GM21786 (cell line): ENCODE measurements around the gene GUCY1A1.

Experiments used
- ATAC-seq: cut with Tn5 transposase; IDR thresholded peaks from one replicate; pipeline ENCODE4 v1.9.1; 2021; ENCODE audit not compliant: unreplicated experiment

The GUCY1A1 gene

DNA sequence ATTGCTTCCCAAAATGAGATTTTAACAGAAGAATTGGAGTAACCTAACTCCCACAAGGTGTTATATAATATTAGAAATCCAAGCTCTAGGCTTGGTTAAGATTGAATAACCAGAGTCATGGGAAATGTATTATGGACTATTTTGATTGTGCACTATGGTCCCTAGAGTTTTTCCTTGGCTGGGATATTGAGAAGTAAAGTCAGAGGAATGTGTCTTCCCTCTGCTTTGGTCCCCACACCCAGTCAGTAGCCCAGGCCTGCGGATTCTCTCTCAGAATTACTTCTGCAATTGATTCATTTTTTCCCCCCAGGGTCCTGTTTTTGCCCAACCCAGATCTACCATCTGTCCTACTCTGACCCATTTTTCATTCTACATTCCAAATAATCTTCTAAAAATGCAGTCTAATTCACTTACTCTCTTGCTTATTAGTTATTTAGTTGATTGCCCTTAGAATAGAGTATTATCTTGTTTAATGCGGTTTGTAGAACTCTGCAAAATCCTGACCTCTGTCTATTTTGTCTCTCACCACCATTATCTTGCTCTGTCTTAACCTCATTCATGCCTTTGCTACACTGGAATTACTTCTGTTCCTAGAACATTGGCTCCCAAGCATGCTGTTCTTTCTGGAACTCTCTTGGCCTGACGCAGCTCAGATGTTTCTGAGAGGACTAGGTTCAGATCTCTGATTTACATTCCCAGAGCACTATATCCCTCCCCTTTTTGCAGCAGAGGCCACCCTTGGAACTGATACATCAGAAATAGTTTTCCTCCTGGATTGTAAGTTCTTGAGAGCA is 23.6 kb downstream of the GUCY1A1 start:
- no peak for ATAC-seq

DNA sequence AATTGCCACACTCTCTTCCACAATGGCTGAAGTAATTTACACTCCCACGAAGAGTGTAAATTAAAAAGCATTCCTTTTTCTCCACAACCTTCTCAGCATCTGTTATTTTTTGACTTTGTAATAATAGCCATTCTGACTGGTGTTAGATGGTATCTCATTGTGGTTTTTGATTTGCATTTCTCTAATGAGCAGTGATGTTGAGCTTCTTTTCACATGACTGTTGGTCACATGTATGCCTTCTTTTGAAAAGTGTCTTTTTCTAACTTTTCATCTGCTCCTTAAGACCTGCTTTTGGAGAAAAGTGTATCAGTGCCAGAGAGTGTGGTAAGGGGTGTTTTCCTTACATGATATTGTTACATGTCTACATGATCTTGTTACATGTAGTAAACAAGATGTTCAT is 25.7 kb downstream of the GUCY1A1 start:
- ATAC-seq = no peak

DNA sequence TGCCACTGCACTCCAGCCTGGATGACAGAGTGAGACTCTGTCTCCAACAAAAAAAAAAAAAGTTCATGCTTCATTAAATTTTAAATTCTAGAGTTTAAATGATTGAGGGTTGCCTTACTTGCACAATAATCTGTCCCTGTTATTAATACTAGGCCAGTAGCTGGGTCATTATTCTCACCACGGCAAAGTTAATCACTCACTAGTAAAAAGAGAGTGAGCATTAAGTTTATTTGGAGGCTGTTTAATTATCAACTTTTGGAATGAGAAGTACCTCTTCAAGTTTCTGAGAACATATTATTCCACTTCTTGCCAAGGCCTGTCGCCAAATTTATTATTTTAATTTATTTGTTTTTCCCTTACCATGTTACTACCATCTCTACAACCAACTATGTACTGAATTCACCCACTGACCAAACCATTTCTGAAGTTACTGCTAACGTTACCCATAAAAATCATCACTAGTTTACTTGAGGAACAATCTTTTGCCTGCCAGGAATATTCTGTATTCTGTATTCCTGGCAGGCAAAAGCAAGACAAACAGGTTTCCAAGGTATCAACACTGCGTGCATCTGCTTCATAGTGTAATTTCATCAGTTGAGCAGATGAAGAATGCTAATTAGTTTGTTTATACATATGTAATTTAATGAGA is 26.5 kb downstream of the GUCY1A1 start:
- no peak for ATAC-seq

DNA sequence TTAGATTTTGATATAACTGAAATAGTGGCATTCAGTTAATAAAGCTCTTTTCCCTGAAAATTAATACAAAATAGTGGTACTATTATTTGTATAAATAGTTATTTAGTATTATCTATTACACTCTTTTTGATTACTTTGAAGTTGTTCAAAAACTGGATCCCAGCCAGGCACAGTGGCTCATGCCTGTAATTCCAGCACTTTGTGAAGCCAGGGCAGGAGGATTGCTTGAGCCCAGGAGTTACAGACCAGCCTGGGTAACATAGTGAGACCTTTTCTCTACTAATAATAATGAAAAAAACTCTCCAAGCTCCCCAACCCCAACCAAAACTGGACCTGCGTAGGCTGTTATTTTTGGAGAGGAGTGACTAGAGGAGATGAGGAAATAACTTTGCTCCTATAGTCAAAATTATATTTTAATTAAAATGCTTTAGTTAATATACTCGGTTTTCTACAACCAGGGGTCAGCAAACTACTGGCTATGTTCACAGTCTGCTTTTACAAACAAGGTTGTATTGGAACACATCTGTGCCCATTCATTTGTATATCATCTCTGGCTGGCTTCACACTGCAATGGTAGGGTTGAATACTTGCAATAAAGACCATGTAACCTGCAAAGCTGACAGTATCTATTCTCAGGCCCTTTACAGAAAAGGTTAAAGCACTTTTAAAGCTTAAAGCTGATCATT is 27.6 kb downstream of the GUCY1A1 start:
- no peak for ATAC-seq

DNA sequence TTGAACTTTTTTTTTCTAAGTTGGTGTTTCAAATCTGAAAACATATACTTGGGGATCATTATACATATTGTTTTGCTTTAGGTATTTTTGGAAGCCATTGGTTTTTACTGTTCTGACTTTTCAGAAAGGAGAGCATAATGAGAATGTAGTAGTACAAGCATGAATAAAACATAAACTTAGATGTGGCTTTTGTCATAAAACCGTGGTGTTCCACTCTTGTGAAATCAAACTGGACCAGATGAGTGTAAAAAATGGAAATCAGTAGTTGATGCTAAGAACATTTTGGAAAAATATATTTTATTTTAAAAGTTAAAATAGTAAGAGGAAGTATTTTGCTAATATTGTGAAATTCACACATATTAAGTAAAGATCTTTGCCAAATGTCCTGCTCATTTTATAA is 29.6 kb downstream of the GUCY1A1 start:
- no peak for ATAC-seq

DNA sequence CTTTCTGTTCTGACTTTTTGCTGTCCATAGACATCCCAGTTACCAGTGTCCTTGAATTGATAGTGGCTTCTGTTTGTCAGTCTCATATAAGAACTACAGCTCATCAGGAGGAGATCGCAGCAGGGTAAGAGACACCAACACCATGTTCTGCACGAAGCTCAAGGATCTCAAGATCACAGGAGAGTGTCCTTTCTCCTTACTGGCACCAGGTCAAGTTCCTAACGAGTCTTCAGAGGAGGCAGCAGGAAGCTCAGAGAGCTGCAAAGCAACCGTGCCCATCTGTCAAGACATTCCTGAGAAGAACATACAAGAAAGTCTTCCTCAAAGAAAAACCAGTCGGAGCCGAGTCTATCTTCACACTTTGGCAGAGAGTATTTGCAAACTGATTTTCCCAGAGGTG is 30.1 kb downstream of the GUCY1A1 start:
- ATAC-seq = no peak

DNA sequence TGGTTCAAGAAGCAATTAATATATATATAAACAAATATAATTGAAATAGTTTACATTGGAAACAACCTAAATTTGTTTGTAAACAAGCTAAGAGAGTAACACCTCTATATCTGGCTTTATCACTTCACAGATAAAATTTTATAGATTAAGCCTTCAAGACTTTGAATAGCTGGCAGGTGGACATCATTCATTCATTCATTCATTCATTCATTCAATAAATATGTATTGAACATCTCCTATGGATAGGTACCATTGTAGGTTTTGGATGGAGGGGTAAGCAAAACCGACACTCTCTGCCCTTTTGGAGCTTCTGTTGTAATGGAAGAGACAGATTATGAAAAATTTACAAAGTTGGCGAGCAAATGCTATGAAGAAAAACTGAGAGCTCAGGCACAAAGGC is 35.2 kb downstream of the GUCY1A1 start:
- no peak for ATAC-seq

DNA sequence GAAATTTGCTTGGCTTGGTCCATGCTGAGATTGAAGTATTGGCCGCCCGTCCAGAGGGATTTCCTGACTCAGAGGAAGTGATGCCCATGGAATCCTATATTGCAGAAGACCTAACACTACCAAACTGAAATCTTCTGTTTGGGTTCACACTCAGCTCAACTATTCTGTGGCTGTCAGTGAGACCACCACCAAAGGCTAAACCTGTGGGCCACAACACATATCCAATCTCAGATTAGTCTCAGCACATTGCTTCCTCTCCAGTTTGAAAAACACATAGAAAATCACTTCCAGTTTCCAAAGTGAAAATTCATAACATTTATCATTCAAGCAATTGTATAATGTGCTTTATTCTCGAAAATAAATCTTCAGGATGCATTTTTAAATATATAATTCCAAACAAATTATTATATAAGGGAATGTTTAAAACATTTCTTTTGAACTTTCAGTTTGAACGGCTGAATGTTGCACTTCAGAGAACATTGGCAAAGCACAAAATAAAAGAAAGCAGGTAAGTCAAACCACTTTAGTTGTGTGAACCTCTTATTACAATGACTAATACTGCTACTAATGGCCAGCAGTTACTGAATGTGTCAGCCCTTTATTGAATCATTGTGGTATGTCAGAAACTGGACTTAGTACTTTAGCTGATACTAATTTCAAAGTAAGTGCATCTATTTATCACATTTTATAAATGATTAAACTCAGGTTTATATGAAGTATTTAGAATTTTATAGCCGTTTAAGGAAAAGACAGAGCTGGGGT is 37.0 kb downstream of the GUCY1A1 start:
- peak; percentile 90 for ATAC-seq

DNA sequence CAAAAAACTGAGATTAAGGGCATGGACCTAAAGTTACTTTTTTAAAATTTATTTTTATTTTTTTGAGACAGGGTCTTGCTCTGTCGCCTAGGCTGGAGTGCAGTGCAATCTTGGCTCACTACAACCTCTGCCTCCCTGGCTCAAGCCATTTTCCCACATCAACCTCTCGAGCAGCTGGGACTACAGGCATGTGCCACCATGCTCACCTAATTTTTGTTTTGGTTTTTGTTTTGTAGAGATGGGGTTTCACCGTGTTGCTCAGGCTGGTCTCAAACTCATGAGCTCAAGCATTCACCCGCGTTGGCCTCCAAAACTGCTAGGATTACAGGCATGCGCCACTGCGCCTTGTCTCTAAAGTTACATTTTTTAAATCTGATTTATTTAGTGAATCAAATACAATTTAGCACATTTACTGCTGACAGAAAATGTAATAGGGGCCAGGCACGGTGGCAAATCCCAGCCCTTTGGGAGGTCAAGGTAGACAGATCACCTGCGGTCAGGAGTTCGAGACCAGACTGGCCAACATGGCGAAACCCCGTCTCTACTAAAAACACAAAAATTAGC is 38.3 kb downstream of the GUCY1A1 start:
- ATAC-seq = no peak

DNA sequence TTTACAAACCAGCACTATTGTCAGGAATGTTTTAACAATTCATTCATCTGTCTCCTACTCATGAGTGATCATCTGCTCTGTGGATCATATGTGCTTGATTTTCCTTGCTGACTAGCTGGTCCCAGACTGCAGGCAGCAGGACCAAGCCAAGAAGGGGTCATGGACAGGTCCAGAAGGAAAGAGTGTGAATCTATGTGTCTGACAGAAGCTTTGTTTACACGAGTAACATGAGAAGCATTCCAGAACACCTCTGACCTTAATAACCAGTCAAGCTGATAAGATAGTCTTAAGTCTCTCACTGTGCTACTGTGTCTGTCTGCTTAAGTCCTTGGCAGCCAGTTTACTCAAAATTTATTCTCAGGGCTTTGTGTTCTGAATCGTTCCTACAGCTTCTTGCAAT is 39.0 kb downstream of the GUCY1A1 start:
- ATAC-seq = no peak

DNA sequence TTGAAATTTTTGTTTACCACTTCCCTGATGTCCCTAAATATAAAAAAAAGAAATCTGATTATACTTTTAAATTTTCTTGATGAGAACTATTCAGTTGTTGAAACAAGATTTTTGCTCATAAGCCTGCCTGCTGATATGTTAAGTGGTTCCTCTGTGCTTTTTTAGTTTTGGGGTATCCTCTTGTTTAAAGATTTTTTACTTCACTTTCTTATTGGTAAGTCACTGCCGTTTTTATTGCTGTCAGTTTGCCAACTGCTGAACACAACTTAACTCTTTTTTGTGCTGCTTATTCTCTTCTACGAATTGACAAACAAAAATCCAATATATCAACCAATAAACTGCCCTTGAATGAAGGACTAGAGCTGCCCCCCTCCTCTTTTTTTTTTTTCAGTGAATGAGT is 39.5 kb downstream of the GUCY1A1 start:
- no peak for ATAC-seq

DNA sequence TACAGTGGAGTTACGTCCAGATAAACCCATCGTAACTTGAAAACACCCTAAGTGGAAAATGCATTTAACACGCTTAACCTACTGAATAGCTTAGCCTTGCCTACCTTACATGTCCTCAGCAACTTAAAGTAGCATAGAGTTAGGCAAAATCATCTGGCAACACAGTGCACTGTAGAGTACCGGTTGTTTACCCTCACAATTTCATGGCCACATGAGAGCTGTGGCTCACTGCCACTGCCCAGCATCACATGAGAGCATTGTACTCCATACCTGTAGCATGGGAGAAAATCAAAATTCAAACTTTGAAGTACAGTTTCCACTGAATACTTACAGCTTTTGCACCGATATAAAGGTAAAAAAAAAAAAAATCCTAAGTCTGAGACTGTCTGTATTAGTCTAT is 40.6 kb downstream of the GUCY1A1 start:
- no peak for ATAC-seq

DNA sequence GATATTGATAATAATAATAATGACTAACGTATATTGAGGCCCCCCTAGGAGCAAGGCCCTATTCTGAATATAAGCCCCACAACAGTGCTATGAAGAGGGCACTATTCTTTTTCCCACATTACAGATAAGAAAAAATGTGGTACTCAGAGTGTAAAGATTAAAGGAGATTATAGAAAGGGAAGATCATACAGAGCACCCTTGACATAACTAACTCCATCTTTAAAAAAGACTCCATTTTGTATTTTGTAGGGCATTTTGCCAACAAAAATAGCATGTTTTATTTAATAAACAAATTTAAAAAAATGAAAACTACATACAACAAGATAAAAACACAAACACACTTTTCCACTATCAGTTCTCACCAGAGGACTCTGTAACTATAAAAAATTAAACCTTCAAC is 42.1 kb downstream of the GUCY1A1 start:
- no peak for ATAC-seq

DNA sequence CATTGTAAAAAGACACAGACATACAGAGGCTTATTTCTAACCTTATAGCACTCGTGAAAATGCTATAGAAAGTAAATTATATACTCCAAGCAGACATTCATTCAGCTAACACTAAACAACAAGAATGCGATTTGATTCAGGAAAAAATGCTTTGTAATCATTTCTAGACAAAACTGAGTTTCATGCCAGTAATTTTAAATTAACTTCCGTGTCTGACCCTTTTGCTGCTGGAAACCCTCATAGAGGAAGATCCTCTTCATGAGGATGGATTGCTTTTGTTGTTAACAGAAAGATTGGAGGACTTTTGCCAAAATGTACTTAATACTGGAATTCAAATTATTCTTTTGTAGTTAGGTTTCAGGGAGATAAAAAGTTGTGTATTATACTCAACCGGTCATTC is 43.3 kb downstream of the GUCY1A1 start:
- ATAC-seq = no peak

DNA sequence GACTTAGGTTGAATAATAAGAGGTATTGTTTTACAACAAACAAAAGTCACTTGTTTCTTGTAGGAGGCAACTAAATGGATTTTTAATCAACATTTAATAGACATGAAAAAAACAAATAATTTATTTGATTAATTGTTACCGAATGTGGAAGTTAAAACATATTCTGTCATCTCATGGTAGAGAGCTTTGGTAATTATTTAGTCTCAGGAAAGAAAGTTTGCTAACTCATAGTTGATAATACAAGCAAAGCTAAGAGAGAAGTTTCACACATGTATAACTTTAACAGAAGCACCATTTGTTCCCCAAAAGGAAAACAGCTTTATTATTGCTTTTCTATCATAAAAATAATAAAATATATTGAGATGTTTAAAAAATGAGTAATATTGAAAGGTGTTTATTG is 44.9 kb downstream of the GUCY1A1 start:
- ATAC-seq = no peak

DNA sequence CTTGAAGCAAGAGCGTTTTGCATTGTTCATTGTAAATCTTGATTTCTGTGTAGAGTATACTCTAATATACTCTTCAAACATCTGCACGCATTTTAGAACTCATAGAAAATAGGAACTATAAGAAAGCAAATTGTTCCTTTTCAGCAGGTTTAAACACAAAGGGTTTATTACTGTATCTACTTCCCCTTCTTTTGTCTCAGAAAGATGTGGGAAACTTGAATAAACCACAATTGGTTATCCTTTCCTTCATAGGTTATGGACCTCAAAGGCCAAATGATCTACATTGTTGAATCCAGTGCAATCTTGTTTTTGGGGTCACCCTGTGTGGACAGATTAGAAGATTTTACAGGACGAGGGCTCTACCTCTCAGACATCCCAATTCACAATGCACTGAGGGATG is 46.2 kb downstream of the GUCY1A1 start:
- ATAC-seq = no peak

DNA sequence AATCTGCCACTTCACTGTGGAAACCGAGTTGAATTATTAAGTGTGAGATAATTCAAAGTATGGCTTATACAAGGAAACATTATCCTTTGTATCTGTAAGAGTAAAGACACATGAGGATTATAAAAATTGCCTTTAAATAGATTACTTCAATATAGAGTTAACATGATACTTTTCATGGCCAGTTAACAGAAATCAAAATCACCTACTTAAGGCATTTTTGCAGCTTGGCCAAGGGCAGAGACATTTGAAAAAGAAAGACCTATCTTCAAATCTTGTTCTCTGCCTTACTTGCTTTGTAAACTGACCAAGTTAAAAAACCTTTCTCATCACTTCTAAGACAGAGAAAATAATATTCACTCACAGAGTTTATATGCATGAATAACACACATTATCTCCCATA is 47.3 kb downstream of the GUCY1A1 start:
- ATAC-seq = no peak

DNA sequence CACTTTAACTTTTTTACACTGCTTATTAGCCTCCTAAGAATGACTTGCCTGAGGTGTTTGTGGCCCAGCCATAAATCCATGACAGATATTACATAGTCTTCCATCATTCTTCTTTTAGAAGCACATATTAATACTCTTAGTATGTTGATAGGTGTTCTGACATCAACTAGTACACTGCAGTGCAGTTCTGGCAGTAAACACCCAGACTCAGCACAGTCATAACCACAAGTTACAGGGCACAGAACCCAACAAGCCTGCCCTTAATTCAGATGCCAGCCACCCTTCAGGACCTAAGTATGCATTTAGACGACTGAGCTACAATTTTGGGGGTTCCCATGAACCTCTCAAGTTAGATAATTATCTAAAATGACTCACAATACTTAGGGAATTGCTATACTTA is 55.7 kb downstream of the GUCY1A1 start:
- no peak for ATAC-seq

DNA sequence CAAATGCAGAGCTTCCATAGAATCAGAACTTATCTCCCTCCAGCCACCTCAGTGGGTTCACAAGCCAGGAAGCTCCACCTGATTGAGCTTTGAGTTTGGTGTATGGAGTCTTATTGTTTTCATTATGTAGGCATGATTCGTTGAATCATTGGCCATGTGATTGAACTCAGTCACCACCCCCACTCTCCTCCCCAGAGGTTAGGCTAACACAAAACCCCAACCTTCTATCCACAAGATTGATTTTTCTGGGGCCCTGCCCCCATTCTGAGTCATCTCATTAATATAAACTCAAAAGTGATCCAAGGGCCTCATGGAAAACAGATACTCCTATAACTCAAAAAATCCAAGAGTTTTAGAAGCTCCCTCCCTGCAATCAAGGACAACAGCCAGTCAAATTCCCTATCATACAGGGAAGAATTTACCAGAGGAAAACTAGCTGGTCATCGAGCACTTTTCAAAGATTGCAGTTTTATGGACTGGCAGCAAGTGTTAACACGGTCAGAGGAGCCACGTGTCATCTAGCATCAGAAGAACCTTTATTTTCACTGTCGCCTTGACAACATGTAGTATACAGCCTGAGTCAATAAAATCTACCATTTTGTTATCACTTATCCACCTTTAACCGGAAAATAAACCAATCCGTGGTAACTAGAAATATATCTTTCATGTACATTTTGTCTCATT is 56.3 kb downstream of the GUCY1A1 start:
- no peak for ATAC-seq

DNA sequence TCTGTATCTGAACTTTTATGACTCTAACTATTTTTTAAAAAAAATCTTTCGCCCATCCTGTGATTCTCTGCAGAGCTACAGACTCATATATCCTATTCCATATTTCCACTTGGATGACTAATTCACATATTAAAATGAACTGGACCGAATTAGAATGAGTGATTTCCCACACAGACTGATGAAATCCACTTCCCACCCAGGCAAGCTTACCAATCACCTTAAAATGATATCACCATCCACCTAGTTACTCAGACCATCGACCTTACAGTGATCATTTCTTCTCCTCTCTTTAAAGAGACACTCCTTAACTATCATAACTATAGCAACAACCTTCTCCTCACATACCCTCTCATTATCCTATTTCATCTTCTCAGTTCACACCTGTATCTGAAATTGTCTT is 58.1 kb downstream of the GUCY1A1 start:
- ATAC-seq = no peak

DNA sequence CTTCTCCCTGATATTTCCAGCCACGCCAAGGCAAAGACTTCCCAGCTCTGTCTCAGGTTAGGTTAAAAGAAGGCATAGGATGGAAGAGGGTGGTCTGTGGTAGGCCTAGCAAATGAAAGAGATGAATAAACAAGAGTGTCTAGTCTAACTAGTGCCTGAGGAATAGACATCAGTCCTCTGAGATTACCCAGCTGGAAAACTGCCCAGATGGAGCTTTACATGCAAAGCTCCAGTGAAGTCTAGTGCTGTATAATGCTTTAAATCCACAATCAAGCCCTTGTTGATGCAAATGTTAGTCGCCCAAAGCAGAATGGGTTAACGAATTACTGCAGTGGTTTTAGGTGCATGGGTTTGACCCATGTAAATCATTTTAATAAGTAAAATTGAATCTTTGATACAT is 67.4 kb downstream of the GUCY1A1 start:
- no peak for ATAC-seq
